DND-41 (cell line): ENCODE measurements around the gene OR10AD1.

ENCODE experiments used
- ATAC-seq: fragments of 200-7000 bp; cut with Tn5 transposase; 3 replicates; pipeline ENCODE4 v1.9.1; 2021; ENCODE audit warnings: low read depth; ENCODE audit not compliant: insufficient read depth
- DNase-seq: peaks from one replicate; pipeline ENCODE4 v3.0.0-alpha.2; 2020
- H2AFZ ChIP-seq: 2 replicates; pipeline ENCODE4 v1.6.0; 2012; ENCODE audit warnings: low read depth, low read length
- H3K27ac ChIP-seq: 2 replicates; pipeline ENCODE4 v1.5.1; 2012; ENCODE audit warnings: low read length, inconsistent platforms
- H3K27me3 ChIP-seq: fragments of 200-600 bp; sonication (generic); 2 replicates; pipeline ENCODE4 v1.6.0; 2012; ENCODE audit warnings: low read length, mild to moderate bottlenecking, inconsistent platforms; ENCODE audit not compliant: insufficient read depth, poor library complexity
- H3K36me3 ChIP-seq: 2 replicates; pipeline ENCODE4 v1.5.1; 2012; ENCODE audit warnings: low read length, inconsistent platforms; ENCODE audit not compliant: insufficient read depth
- H3K4me1 ChIP-seq: 2 replicates; pipeline ENCODE4 v1.5.1; 2012; ENCODE audit warnings: mild to moderate bottlenecking, low read length; ENCODE audit not compliant: insufficient read depth
- H3K4me2 ChIP-seq: 2 replicates; pipeline ENCODE4 v1.6.0; 2012; ENCODE audit warnings: mild to moderate bottlenecking, moderate library complexity, low read length, inconsistent platforms; ENCODE audit not compliant: insufficient read depth
- H3K4me3 ChIP-seq, 2 experiments: fragments of 200-600 bp in 1 of 2; shearing (Covaris generic) in 1 of 2; 2 replicates each; pipeline ENCODE4 v1.5.1; 2012 to 2016; ENCODE audit warnings: inconsistent platforms in 2 of 2, low read length in 2 of 2, mild to moderate bottlenecking in 2 of 2, low read depth in 1 of 2, moderate library complexity in 1 of 2
- H3K79me2 ChIP-seq: 2 replicates; pipeline ENCODE4 v1.6.0; 2012; ENCODE audit warnings: low read length, inconsistent platforms; ENCODE audit not compliant: insufficient read depth
- H3K9ac ChIP-seq: 2 replicates; pipeline ENCODE4 v1.6.0; 2012; ENCODE audit warnings: low read depth, mild to moderate bottlenecking, inconsistent platforms, low read length, moderate library complexity
- H3K9me3 ChIP-seq: 2 replicates; pipeline ENCODE4 v1.5.1; 2012; ENCODE audit warnings: low read length, moderate library complexity, mild to moderate bottlenecking, inconsistent platforms; ENCODE audit not compliant: insufficient read depth, severe bottlenecking
- H4K20me1 ChIP-seq: 2 replicates; pipeline ENCODE4 v1.6.0; 2012; ENCODE audit warnings: low read length; ENCODE audit not compliant: insufficient read depth
- EZH2 ChIP-seq: IDR thresholded peaks from 3 replicates; pipeline ENCODE4 v1.6.1; 2012; ENCODE audit warnings: borderline replicate concordance, low read depth, mild to moderate bottlenecking, moderate library complexity, low read length, inconsistent platforms; ENCODE audit not compliant: severe bottlenecking
- TF ChIP-seq, protein P1 (sequence below): IDR thresholded peaks from 2 replicates; pipeline ENCODE4 v1.5.1; 2012; ENCODE audit warnings: borderline replicate concordance, low read length, moderate library complexity, mild to moderate bottlenecking; ENCODE audit not compliant: poor library complexity, severe bottlenecking; ENCODE audit errors: extremely low read depth

OR10AD1 gene

GRCh38 chr12:48179466-48179865 lies 23.6 kb downstream of the OR10AD1 start:
- no peak overlapping the region for H3K9ac ChIP-seq
- H3K36me3 ChIP-seq = no peaks in the 10 kb centered on the region
- DNase-seq = no peak
- no peaks in the 10 kb centered on the region for H3K9me3 ChIP-seq
- peaks cover 22% of the 10 kb centered on the region for H3K4me1 ChIP-seq
- TF ChIP-seq, protein P1, sequence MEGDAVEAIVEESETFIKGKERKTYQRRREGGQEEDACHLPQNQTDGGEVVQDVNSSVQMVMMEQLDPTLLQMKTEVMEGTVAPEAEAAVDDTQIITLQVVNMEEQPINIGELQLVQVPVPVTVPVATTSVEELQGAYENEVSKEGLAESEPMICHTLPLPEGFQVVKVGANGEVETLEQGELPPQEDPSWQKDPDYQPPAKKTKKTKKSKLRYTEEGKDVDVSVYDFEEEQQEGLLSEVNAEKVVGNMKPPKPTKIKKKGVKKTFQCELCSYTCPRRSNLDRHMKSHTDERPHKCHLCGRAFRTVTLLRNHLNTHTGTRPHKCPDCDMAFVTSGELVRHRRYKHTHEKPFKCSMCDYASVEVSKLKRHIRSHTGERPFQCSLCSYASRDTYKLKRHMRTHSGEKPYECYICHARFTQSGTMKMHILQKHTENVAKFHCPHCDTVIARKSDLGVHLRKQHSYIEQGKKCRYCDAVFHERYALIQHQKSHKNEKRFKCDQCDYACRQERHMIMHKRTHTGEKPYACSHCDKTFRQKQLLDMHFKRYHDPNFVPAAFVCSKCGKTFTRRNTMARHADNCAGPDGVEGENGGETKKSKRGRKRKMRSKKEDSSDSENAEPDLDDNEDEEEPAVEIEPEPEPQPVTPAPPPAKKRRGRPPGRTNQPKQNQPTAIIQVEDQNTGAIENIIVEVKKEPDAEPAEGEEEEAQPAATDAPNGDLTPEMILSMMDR = no peak
- H3K79me2 ChIP-seq = no peaks in the 10 kb centered on the region
- H2AFZ ChIP-seq = no peak overlapping the region
- H3K4me3 ChIP-seq = no peak overlapping the region
- H3K27ac ChIP-seq = no peak overlapping the region
- no peak overlapping the region for H3K4me2 ChIP-seq
- no peak for ATAC-seq
- H3K27me3 ChIP-seq = peaks cover 48% of the 10 kb centered on the region
- no peaks in the 10 kb centered on the region for H4K20me1 ChIP-seq

DNA sequence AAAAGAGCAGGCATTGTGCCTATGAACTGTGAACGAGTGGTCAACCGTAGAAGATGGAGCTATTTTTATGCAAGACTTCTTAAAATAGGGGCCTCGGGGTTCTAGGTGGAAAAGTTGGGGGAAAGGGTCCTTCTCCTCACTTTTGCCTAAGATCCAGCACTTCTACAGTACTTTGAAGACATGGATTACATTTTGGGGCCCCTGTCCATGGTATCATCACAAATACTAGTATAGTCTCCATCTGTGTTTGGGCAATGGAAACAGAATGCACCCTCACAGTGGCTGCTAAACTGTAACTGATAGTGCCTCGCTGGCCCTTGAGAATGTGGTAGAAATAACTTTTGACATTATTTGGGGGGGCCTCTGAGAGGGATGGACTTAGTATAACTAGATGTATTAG lies 25.1 kb downstream of the OR10AD1 start:
- no peak overlapping the region for H3K4me3 ChIP-seq
- no peaks in the 10 kb centered on the region for H3K9me3 ChIP-seq
- ATAC-seq (no peak), DNase-seq (no peak)
- peaks cover 16% of the 10 kb centered on the region for H3K4me1 ChIP-seq
- H3K79me2 ChIP-seq = no peaks in the 10 kb centered on the region
- no peak overlapping the region for H2AFZ ChIP-seq
- H3K4me2 ChIP-seq = no peak overlapping the region
- TF ChIP-seq, protein P1 = no peak
- no peak for TF ChIP-seq EZH2
- H4K20me1 ChIP-seq = no peaks in the 10 kb centered on the region
- peaks cover 42% of the 10 kb centered on the region for H3K27me3 ChIP-seq
- H3K9ac ChIP-seq = no peak overlapping the region
- H3K36me3 ChIP-seq = no peaks in the 10 kb centered on the region
- H3K27ac ChIP-seq = no peak overlapping the region

DNA sequence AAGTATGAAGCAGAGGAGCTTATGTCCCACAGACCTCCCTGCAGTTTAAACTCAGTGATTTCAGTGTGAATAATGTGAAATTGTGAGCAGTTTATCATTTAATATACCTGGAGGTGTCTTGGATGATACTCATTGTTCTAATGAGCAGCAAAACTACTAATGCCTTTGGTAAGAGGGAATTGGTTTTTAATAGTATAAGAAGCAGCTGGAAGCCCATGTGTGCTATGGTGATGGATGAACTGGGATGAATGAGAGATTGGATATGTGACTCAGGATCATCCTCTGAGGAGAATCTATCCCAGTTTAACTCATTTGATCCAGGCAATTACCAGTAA lies 26.7 kb downstream of the OR10AD1 start:
- peaks cover 28% of the 10 kb centered on the region for H3K27me3 ChIP-seq
- no peak for ATAC-seq
- H3K9me3 ChIP-seq = no peaks in the 10 kb centered on the region
- no peak overlapping the region for H2AFZ ChIP-seq
- DNase-seq = no peak
- H3K4me3 ChIP-seq = no peak overlapping the region
- no peaks in the 10 kb centered on the region for H3K79me2 ChIP-seq
- TF ChIP-seq, protein P1 = no peak
- no peak for TF ChIP-seq EZH2
- H3K27ac ChIP-seq = no peak overlapping the region
- H3K36me3 ChIP-seq = no peaks in the 10 kb centered on the region
- no peaks in the 10 kb centered on the region for H4K20me1 ChIP-seq
- peaks cover 7% of the 10 kb centered on the region; the same call in 1 of the 2 replicates for H3K4me1 ChIP-seq
- H3K4me2 ChIP-seq = no peak overlapping the region
- no peak overlapping the region for H3K9ac ChIP-seq
